NCI-H526 treated with DMSO at 0.1 percent for 48 hours (cell line): ENCODE measurements around the gene SORCS2.
"Not testable (repeated sequence)": the region's sequence is repeated elsewhere in the genome, so short reads cannot be mapped to it uniquely, and the experiment has no call there.

Experiments
- DNase-seq: peaks from one replicate; lab custom pipeline; 2025; lab: John Stamatoyannopoulos, UW

Gene SORCS2

GRCh38 chr4:7450775-7451433 lies 258.6 kb downstream of the SORCS2 start:
- no peak for DNase-seq

GRCh38 chr4:7451434-7451789 lies 259.1 kb downstream of the SORCS2 start:
- no peak for DNase-seq

- no peak for DNase-seq
Measured at GRCh38 chr4:7451800-7452199, 259.5 kb downstream of the SORCS2 start.

GRCh38 chr4:7452802-7453201 lies 260.5 kb downstream of the SORCS2 start:
- not testable (repeated sequence) for DNase-seq

- DNase-seq, result no peak
Measured at GRCh38 chr4:7457201-7458065, 265.1 kb downstream of the SORCS2 start.

GRCh38 chr4:7458066-7458425 lies 265.7 kb downstream of the SORCS2 start:
- no peak for DNase-seq

- DNase-seq, result no peak
Measured at GRCh38 chr4:7458477-7458876, 266.1 kb downstream of the SORCS2 start.

GRCh38 chr4:7459471-7459870 lies 267.1 kb downstream of the SORCS2 start:
- DNase-seq, result no peak

- no peak for DNase-seq
Measured at GRCh38 chr4:7460566-7460965, 268.2 kb downstream of the SORCS2 start.

GRCh38 chr4:7461230-7461629 lies 268.9 kb downstream of the SORCS2 start:
- no peak for DNase-seq

- no peak for DNase-seq
Measured at GRCh38 chr4:7462509-7462971, 270.2 kb downstream of the SORCS2 start.

GRCh38 chr4:7463566-7464258 lies 271.4 kb downstream of the SORCS2 start:
- no peak for DNase-seq

GRCh38 chr4:7464259-7464655 lies 271.9 kb downstream of the SORCS2 start:
- DNase-seq, result no peak

- no peak for DNase-seq
Measured at GRCh38 chr4:7465017-7465416, 272.7 kb downstream of the SORCS2 start.

- no peak for DNase-seq
Measured at GRCh38 chr4:7466215-7466614, 273.9 kb downstream of the SORCS2 start.

GRCh38 chr4:7466904-7467303 lies 274.6 kb downstream of the SORCS2 start:
- no peak for DNase-seq

- DNase-seq, result no peak
Measured at GRCh38 chr4:7467471-7467870, 275.1 kb downstream of the SORCS2 start.

- no peak for DNase-seq
Measured at GRCh38 chr4:7469023-7469422, 276.7 kb downstream of the SORCS2 start.

- no peak for DNase-seq
Measured at GRCh38 chr4:7470111-7470510, 277.8 kb downstream of the SORCS2 start.

GRCh38 chr4:7470522-7471128 lies 278.3 kb downstream of the SORCS2 start:
- DNase-seq, result no peak

GRCh38 chr4:7472442-7473013 lies 280.2 kb downstream of the SORCS2 start:
- no peak for DNase-seq

- no peak for DNase-seq
Measured at GRCh38 chr4:7473081-7473480, 280.7 kb downstream of the SORCS2 start.
